ENCODE data around the gene ITPRID2.

- TF ChIP-seq, protein P1, sequence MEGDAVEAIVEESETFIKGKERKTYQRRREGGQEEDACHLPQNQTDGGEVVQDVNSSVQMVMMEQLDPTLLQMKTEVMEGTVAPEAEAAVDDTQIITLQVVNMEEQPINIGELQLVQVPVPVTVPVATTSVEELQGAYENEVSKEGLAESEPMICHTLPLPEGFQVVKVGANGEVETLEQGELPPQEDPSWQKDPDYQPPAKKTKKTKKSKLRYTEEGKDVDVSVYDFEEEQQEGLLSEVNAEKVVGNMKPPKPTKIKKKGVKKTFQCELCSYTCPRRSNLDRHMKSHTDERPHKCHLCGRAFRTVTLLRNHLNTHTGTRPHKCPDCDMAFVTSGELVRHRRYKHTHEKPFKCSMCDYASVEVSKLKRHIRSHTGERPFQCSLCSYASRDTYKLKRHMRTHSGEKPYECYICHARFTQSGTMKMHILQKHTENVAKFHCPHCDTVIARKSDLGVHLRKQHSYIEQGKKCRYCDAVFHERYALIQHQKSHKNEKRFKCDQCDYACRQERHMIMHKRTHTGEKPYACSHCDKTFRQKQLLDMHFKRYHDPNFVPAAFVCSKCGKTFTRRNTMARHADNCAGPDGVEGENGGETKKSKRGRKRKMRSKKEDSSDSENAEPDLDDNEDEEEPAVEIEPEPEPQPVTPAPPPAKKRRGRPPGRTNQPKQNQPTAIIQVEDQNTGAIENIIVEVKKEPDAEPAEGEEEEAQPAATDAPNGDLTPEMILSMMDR (IDR thresholded peaks at IDR 0.05): no peak
- TF ChIP-seq POLR2A (IDR thresholded peaks at IDR 0.05): no peak
Observed at GRCh38 chr2:181952404-181953226, 61.1 kb downstream of the ITPRID2 start.

Data from body of pancreas (tissue), 4 donors.